GM19238 (cell line): ENCODE results near the gene BTG2.
A peak's percentile ranks its signal among the peaks of the same experiment; 100 is the strongest.

Experiments
- DNase-seq: peaks from one replicate; pipeline ENCODE4 v3.0.0; 2011; ENCODE audit warnings: low spot score; ENCODE audit not compliant: insufficient read length

The BTG2 gene

DNA sequence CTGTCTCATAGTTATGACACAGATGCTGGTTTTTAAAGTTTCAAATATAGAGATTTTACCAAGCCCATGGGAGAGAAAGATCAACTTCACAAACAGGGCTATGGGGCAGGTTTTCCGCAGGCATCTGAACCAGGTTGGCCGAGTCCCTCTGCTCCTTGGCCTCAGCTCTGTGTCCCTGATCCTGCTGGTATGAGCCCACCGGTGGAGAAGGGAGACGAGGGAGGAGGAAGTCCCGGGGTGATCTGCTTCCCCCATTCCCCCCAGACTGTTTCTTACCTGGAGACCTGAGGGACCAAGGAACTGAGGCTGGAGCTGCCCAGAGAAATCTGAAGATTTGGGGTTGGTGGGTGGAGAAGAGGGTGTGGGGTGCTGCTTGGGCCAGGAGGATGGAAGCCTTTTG, 28.9 kb upstream of the BTG2 start:
- no peak for DNase-seq

DNA sequence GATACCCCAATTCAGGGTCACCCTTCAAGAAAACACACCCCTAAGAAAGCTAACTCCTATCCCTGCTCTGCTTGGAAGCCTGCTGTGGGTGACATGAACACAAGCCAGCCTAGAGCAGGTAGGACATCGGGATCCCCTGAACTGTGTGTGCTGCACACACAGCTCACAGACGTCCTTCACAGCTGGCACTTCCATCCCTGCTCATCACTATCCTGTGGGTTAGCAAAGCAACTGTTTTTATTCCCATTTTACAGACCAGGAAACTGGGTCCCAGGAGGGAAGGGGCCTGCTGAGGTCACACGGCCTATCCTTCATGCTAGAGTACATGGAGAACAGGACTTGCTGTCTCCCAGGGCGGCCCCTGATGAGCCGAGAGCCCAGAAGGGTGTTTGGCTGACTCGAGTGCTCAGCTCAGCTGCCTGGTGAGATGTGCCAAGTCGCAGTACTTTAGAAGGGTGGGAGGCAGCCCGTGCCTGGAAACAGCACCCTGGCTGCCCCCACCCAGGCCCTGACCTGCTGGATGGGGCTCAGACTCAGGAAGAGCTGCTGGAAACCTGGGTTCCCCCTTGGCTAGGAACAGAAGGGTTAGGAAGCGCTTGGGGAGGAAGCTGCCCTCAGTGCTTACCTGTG, 28.3 kb upstream of the BTG2 start:
- DNase-seq: no peak

DNA sequence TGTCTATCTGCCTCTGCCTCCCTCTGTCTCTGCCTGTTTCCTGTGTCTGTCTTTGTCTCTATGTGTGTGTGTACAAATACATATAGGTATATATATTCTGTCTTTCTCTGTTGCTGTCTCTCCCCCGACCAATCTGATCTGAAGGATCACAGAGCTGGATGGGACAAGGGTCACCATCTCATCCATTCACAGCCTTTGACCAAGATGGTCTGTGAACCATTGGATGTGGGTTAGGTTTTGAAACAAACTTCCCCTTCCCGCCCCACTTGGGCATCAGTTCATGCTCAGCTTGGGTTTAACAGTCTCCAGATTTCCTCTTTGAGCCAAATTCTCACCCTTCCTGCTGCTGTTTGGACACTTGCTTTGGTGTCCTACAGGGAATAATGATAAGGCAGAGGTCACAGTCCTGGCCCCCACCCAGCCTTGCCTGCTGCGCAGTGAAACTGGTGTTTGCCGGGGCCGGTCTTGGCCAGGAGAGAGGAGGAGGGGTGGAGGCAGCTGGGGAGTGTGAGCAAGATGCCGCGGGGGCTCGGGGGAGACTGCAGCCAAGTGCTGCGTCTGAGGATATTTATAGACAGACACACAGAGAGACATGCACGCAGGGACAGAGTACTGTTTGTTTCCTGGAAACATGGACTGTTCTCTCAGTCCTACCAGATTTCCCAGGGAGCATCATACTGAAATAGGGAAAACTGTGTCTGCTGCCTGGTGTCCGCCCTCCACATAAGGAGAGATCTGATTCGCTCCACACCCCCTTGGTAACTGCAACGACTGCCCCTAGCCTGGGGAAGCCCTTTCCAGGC, 27.0 kb upstream of the BTG2 start:
- no peak for DNase-seq

DNA sequence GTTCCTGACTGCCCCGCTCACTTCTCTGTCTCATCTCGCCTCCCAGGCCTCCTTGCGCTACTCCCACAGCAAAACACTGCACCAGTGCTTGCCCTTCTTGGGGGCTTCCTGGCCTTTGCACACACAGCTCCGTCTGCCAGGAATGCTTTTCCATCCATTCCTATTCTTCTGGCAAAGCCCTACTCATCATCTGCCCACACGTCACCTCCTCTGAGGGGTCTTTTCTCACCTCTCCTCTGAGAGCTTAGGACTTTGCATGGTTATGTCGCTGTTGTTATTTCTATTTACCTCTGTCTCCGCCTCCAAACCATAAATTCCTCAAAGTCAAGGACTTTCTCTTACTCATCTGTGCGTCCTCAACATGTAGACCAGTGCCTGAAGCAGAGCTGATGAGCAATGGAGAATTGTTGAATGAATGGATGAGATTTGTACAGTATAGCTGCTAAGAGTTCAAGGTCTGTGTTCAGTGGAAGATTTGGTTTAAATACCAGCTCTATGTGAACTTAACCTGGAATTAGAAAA, 26.4 kb upstream of the BTG2 start:
- no peak for DNase-seq

DNA sequence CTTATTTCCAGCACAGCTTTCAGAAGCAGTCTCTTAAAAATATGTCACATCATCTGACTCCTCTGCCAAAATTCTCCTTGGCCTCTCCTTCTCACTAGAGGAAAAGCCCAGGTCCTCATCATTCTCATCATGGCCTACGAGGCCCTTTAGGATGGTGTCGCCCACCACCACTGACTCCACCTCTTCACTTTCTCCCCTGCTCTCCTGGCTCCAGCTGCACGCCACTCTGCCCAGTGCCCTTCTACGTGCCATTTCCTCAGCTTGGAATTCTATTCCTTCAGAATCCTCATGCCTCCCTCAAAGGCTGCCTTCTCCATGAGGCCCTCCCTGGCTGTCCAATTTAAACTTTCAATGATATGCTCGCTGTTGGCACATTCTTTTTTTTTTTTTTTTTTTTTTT, 25.3 kb upstream of the BTG2 start:
- DNase-seq: no peak

DNA sequence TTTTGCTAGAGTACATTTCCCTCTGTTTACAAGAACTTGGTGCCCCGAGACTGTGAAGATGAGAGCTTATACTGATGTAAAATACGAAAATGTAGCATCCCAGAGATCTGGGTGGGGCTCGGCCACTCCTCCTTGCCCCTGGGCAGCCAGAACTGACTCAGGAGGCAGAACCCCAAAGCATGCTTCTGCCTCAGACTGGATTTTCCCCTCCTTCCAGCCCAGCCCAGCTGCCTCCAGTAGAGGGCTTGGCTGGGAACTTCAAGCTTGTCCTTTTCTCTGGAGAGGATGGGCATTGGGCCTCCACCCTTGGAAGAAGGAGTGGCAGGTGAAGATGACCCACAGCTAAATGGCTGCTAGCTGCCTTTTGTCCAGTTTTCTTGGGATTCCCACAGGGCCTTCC, 24.3 kb upstream of the BTG2 start:
- no peak for DNase-seq

DNA sequence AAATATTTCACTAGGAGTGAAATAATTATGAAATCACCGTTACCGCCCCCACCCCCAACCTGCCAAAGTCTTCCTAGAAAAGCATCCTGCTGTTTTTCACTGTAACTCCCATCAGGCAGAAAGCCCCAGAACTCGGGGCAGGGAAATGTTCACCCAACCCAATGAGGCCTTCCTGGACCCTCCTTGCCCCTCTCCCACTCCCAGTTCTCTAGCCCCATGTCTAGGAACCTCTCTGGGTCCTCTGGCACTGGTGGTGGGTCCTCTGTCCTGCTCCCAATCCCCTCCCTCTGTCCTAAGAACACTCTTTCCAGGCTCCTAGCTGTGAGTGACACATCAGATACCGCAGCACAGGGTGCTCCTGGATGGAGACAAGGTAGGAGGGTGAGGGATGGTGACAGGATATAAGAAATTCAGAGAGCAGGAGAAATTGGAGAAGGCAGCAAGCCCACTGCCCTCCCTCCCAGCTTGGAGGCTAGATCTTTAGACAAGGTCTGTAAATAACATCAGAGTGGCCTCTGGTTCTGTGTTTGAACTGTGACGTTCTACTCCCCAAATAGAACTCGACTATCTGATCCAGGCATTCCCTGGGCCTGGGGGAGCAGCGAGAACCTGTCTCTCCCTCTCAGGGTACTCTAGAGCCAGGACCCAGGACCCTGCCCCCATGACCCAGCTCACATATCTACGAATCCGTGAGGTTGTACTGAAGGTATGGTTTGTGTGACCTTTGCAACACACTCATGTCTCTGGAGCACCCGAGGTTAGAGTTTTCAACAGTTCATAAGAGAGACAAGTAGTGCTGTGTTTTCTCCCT, 23.3 kb upstream of the BTG2 start:
- no peak for DNase-seq

DNA sequence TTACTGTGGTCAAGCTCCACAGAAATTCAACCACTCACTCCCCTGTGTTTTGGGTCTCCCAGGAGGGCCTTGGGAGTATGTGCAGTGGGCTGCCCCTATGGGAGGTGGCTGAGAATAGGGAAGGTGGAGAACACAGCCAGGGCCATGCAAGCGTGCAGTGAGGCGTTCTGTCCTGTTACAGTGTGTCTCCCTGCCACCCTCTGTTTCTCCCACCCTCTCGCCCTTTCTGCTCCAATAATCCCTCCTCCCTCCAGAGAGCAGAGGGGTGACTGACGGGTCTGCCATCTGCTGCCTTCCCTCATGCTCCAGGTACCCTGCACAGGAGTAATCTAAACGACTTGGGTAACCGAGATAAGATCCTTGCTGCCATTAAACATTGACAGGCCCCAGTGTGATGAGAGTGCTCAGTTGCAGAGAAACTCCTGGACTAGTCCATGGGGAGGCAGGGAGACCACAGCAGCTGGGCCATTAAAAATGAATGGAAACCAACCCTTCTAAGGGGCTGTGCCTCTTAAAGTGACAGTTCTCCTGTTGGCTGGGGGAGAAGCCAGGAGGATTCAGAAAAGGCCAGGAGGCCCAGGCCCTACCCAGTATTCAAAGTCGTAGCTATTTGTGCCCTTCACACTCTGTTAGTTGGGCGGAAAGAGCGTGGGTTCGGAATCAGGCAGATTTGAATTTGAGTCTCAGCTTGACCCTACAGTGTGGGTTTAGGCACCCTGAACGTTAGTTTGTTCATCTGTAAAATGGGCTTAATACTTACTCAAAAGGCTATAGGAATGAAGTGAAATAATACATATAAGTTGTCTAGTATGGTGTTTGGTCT, 22.4 kb upstream of the BTG2 start:
- DNase-seq: no peak

DNA sequence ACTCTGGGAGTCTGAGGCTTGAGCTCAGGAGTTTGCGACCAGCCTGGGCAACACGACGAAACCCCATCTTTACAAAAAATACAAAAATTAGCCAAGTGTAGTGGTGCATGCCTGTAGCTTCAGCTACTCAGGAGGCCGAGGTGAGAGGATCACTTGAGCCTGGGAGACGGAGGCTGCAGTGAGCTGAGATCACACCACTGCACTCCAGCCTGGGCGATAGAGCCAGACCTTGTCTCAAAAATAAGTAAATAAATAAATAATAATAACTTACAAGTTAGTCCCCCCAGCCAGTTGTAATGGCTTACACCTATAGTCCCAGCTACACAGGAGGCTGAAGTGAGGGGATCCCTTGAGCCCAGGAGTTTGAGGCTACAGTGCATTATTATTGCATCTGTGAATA, 21.7 kb upstream of the BTG2 start:
- DNase-seq: no peak

DNA sequence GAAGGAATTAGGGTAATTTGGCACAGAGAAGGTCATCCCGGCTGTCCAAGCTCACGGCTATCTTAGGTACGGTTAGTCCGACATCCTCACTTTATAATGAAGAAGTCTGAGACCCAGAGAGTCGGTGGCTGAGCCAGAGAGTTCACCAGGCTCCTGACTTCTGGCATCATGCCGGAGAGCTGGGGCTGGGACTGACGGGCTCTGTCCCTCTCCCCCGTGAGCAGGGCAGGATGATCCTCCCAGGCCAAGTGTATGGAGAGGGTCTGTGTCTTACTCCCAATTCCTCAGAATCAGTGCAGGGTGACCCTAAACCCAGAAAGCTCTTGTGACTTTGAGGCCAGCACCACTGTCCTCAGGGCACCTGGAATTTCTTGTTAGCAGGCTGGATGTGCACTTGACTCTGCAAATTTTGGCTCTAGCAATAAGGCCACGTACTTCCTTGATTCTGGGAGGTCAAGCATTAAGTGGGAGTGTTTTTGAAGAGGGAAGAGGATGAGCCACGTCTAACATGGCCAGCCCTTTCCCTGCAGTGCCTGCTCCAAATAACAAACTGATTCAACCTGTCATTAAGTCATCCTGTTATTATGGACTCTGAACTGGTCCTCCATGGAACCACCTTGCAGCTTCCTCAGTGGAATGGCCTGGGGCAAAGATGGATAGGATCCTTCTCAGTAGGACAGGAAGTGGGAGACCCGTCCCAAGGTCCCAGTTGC, 20.8 kb upstream of the BTG2 start:
- DNase-seq: no peak

DNA sequence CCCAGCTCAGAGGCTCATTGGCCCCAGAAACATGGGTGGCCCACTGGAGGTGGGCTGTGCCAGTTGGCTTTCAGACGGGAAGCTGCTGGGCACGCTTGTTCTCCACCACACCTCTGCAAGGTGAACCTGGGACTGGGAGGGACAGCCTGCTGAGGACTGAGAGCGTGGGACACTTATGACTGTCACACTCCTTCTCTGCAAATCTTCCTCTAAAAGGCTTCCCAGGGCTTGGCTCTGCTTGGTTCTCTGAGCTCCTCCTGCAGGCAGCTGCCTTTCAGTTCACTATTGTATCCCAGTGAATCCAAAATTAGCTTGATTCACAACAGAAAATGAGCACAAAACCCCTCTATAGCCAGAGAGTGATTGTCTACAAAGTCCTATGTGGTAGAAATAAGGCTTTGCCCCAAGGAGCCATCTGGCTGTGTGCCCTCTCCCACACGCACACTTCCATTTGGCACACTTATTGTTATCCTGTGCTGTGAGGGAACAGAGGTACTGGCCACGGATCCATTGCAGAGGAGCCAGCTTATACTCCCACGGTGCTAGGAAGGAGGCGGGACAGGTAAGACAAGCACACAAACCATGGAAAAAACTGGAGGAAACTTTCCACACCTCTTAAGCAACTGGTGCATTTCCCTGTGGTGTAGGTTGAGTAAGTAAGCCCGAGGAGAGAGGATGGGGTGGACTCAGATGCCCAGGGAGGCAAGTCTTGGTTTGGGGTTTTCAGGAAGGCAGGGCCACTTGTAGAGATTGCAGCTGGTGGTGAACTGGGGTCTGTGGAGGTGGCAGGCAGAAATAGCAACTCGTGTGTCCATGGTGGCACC, 18.9 kb upstream of the BTG2 start:
- no peak for DNase-seq

DNA sequence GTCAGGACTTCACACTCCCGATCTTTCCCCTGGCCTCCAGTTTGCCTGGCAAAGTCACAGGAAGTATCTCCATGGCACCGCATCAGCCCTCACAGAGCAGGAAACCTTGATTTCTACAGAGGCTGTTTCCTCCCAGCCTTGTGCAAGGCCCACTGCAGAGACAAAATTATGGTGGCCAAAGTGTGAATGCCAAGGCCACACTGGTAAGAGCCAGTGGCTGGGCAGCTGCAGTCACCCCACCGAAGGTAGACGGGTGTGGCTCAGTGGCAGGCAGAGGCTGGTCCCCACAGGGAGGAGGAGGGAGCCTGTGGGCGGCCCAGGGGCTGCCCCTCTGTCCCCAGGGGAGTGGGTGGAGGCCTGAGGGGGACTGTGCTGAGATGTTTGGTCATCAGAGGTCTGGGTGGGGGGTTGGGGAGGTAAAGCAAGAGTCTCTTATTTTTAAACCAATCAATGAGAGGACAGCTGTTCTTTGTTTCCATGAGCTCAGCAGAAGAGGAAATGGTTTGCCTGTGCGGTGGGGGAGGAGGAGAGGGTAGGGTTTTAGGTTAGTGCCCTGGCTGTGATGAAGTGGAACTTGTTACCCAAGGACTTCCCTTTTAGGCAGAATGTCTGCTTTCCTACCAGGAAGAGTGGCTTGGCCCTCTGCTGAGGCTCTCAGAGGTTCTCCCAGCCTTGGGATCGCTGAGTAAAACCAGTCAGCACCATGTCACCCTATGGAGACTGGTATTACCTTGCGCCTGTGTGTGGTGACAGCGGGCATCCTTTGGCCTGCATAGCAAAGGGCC, 18.0 kb upstream of the BTG2 start:
- peak; percentile 76 for DNase-seq

DNA sequence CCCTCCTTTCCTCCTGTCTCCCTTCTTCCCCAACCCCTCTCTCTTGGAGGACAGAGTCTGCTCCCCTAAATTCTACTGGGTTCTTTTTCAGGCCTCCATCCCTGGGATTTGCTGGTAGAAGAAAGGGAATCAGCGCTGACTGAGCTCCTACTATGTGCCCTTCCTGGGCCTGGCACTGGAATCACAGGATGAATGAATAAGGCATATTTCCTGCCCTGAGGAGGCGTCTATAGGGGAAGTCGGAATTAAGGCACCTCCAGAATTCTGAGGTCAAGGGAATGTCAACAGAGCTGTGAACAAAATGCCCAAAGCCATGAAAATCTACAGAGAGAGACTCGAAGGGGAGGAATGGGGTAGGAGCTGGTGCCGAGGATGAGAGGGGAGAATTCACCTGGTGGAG, 17.4 kb upstream of the BTG2 start:
- no peak for DNase-seq

DNA sequence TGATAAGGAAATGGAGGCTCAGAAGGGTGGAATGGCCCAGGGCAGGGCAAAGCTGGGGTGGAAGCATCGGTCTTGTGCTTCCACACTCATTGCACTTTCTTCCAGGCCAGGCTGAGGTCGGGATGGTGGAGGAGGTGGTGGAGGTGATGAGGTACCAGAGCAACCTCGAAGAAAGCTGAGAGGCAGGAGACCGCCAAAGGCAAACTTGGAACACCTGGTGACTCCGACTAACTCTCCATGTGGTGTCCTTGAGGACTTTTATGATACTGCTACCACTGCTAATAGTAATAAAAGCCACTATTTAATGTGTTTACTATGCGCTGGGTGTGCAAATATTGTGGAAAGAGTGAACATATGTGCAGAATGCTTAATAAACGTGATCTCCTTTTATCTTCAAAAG, 16.9 kb upstream of the BTG2 start:
- no peak for DNase-seq

DNA sequence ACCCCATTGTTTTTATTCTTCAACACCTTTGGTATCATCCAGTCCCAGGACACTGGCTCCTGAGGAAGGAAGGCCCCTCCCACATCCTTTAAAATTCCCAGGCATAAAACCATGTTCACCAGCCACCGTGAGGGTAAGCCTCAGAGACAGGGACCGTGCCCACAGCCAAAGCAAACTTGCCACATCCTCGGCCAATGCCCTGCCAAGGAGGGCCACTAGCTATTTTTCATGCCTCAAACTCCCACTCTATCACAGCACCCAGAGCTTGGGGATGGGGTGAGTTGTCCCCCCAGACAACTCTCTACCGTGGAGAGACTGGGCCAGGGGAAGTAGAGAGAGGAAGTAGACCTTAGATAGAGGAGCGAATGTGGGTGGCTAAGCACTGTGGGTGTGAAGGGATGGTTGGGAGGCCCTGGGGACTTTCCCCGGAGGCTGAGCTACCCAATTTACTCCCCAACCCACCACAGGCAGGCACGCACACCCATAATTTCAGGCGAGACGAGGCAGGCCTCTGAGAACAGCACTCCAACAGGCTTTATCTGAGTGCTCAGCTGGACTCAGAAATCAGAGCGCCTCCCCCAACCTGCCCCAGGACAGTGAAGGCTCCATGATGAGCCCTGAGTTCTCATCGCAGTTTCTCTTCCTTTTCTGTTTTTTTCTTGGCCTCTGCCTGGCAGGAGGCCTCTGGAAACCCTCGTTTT, 15.9 kb upstream of the BTG2 start:
- DNase-seq: peak; percentile 60

DNA sequence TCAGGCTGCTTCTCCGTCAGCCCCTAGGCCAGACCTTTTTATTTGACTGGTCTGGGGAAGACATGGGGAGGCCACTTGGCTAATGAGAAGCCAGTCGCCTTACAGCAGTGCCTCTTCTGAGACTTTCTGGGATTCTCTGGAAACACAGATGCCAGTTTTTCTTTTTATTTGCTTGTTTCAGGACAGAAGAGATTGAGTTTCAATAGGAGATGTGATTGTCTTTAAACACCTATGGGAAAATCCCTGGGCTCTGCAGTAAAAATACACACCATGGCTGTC, 15.4 kb upstream of the BTG2 start:
- DNase-seq: no peak

DNA sequence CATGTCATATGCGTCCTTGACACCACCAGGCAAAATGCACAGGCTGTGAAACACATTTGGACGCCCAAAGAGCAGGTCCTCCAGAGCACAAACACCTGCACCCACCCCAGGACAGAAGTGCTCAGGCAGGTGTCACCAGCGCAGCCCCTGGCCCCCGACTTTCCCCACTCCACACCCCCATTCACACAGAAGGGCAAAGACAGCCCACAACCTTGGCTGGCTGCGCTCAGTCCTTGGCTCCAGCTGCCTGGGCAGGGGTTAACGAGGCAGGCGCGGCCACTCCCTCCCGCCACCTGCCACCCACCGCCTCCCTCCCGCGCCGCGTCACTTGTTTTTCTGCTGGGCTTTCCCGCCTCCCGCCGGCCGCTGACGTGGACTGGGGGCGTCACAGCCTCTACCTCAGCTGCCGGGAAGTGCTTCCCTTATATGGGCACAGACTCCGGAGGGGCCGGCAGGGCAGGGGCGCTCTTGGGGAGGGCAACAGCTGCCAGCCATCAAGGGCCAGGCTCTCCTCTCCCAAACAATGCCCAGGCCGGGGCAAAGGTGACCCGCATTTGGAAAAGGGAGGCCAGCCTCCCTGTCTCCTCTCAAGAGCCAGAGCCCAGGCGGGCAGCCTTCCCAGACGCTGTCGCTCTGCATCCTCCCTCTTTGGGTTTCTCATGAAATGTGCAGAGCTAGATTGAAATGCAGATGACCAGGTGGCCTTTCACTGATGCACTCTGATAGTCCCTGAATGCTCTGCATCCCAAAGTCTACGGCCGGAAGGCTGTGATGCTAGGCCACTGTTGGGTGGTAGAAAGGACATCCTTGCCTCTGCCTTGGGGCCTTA, 14.8 kb upstream of the BTG2 start:
- peak; percentile 78 for DNase-seq
